HG03558 (cell line): Measurements from ENCODE around the gene CADM1.

Source experiments
- ATAC-seq: cut with Tn5 transposase; IDR thresholded peaks from one replicate; pipeline ENCODE4 v1.9.1; 2021; ENCODE audit warnings: moderate number of reproducible peaks; ENCODE audit not compliant: unreplicated experiment; ENCODE audit errors: extremely low read depth

CADM1 gene

DNA sequence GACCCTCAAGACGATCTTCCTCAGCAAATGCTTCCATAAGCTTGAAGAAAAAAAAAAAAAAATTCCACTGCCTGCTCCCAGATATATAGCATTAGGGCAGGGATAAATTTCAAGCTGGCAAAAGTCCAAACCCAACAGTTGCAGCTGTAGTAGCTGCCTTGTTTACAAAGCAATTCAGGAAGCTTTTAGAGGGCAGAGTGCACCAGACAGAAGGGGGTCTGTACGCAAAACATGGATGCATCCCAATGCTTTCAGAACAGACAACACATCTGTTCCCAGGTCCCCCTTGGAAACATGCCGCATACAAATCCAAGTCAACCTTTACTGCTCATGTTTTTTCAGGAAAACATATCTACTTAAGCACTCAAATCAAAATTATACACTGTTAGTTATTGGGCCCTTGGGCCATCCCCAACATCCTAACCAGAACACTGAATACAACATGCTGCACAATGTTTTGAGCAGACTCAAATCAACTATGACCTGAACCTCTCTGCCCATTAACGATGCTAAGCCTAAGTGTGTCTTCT lies 94.5 kb downstream of the CADM1 start:
- no peak for ATAC-seq

DNA sequence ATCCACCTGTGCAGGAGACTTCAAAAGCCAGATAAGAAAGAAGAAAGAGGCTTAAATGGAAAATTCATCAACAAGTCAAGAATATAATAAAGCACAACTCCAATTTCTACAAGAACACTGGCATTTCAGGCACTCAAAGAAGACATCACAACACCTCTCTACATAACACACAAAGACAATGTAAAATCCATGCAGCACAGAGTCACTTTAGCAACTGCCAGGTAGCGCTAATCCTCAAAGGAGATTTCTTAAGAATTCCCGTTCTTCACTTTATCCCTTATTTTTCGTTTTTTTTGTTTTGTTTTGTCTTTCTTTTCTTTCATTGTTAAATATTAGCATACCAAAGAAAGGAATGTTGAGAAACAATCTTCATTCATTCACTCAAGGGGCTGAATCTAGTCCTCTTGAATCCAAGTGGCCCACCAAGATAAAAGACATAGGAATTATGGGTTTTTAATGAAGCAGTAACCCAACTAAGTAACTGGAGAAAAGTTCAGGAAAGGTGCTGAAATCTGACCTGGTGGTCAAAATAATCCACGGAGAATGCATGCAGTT lies 95.0 kb downstream of the CADM1 start:
- ATAC-seq = no peak

DNA sequence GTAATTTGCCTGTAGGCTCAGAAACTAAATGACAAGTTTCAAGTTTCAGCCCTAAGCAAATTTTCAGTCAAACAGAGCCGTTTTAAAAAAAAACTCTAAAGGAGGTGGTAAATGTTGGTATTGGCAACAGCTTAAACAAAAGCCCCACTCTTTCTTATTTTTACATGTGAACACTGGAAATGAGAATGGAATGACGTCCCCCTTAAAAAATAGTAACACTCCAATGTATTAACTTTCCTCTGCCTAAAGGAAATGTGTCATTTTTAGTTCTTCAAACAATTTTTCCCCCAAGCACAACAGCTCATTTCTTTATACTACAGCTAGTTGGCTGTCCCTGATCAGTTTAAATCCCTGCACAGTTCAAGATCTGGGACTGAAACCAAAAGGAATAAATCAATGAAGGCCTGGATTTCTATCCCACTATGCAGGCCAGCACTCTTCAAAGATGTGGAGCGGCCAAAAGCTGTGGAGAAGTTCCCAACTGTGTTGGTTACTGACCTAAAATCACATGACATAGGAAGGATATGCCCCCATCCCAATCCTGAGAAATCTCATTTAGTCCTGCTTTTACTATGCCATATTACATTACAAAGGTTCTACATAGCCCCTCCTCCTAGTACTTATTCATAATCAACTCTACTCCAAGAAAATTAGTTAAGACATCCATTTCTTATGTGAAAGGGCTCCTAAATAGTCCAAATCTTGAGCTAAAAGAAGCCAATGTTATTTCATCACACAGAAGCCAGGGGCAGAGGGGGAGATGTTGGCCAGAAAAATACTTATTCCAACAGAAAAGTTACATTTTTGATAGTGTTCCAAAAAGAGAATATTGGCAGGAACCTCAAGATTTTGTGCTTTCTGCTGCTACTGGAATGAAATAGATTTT lies 95.9 kb downstream of the CADM1 start:
- no peak for ATAC-seq

DNA sequence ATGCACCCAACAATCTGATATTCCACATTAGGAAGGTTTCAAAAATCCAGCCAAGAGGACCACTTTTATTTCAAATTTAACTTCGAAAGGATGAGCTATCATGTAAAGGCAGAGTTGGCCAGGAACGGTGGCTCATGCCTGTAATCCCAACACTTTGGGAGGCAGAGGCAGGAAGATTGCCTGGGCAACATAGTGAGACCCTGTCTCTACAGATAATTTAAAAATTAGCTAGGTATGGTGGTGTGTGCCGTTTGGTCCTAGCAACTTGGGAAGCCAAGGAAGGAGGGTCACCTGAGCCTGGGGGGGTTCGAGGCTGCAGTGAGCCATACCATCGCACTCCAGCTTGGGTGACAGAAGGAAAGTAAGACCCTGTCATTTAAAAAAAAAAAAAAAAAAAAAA lies 96.7 kb downstream of the CADM1 start:
- no peak for ATAC-seq

DNA sequence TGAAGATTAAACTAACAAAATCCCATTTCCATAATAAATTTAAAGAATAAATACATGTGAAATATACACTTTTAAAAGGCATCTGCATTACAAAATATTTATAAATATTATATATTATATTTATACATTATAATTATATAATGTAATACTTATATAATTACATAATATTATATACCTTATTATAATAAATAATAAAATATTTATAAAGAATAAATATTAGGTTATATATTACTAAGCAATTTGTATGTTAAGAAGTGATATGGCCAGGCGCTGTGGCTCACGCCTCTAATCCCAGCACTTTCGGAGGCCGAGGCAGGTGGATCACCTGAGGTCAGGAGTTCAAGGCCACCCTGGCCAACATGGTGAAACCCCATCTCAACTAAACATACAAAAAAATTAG lies 97.8 kb downstream of the CADM1 start:
- ATAC-seq = no peak

DNA sequence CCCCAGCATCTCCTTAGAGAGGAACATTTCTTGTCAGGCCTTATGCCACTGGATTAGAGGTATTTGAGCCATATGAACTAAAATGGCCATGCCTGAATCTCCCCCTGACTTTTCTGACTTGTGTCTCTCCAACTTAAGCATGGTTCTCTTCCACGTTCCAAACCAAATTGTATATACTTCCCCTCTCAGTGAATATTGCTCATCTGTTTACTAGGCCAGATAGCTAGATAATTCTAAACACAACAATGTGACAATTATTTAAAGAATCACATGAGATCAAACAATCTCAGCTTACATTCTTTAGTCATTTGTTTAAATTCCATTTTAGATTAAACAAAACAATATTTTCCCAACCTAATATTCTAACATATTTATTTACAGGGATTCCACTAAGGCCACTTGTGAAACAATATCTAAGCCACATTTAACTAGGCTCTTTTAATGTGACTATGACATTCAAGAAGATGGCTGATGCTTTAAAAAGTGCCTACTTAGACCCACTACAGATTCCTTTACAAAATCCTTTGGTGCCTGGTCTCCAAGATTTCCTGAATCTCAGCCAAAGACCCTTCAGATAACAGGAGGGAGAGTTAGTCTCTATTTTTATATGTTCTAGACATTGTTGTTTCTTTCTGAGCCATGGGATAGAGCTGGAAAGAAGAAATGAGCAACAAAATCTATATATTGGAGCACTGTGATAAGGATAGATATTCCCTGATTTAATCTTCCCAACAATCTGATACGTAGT lies 105.7 kb downstream of the CADM1 start:
- ATAC-seq = no peak

DNA sequence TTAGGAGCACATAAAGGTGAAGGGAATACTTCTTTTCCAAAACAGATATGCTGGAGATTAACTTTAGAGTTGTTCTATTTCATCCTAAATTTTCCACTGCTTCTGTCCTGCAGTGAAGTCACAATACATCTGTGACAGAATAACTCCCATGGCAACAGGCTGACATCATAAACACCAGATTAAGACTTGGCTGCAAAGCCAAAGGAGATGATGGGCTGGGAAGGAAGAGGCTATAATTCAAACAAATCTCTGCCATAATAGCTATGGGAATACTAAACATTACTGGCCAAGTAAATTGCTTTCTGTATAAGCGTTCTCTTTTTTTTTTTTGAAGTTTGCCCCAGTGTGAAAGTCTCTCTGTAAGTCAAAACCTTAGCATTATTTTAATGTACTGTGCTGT lies 107.7 kb downstream of the CADM1 start:
- no peak for ATAC-seq

DNA sequence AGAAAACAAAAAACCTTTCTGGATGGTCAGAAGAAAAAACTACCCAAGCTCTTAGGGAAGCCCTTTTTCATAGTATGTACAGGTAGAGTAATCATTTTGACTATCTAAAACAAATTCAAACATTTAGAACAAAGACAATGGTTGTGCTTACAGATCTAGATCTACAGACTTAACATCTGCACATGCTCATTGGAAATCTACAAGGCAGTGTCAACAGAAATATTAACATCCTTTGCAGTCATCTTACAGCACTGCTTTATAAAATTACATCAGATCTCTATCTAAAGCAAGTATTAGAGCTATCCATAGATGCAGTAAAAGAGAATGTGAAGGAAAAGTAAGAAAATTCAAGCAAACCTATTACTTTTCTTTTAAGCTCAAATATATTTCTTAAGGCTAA lies 110.3 kb downstream of the CADM1 start:
- ATAC-seq = no peak

DNA sequence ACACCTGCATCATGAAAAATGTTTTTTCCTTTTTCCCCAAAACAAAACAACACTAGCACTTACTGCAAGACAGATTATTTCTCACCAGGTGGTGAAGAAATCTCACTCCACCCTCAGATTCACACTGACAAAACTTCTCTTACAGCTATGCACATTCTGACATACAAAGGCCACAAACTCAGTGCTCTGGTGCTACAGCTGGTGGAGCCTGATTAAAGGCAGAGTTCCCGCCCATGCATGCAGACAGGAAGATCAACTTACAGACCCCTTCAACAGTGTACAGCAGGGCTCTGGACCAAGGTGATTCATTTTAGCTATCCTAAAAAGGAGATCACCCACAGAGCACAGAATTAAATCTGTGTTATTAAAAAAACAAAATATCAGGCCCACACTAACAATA lies 112.6 kb downstream of the CADM1 start:
- no peak for ATAC-seq

DNA sequence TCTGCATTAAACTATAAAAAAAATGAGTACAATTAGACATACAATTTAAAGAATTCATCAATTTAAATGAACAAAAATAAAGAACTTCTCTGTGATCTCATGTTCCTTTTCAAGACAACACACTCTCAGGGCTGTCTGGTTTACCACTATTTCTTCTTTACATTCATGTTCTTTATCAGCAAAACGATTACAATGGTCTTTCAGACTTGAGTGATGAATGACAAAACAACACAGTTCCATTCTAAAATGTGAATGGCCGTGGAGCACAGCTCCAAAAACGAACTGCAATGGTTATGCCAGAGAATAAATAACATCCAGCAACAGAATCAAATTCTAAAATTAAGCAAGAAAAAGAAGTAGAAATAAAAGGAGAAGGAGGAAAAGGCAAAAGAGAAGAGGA lies 113.1 kb downstream of the CADM1 start:
- no peak for ATAC-seq

DNA sequence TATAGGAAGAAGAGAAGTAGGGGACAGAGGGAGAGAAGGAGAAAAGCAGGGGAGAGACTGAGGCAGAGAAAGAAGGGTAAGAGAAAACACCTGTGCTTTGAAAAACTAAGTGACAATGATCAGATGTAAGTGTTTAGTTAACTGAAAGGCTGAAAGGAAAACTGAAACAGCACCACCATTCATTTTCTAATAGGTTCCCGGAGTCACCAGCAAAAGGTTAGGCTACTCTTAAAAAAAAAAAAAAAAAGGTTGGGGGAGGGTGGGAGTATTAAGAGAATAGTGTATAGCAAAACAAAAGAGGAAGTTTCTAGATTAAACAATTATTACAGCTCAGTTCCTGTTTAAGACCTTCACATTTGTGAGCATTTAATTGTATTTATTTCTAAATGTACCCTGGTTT lies 113.8 kb downstream of the CADM1 start:
- no peak for ATAC-seq

DNA sequence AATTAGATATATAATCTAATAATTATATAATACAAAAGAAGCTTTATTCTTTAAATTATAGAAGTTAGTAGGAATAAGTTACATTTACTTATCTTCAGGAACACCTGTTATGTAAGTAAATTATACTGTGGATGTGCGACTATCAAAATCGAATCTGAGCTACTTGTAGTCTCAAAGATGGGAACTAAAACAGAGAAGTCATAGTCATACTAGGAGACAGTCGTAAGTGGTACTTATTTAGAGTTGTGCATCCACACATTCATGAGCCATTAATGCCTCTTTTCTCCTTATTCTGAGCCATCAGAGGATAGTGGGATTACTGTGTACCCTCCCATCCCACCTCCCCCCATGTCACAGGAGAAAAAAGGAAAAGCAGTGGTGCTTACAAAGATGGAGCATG lies 114.4 kb downstream of the CADM1 start:
- no peak for ATAC-seq

DNA sequence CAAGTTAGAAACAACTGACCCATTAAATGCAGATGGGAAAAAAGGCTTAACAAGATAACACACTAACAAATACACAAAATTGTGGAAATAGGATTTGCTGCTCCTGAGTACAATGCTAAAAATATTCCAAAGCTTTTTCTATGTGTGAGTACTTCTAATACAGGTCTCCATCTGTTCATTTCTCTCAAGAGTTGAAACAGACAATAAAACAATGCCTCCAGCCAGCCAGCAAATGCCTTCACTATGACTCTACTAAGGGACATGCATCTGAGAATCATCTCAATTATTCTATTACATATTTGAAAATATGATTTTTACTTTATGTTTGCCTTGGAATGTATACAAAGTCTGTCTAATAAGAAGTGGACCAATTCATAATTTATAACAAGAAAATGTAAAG lies 119.0 kb downstream of the CADM1 start:
- ATAC-seq = no peak

DNA sequence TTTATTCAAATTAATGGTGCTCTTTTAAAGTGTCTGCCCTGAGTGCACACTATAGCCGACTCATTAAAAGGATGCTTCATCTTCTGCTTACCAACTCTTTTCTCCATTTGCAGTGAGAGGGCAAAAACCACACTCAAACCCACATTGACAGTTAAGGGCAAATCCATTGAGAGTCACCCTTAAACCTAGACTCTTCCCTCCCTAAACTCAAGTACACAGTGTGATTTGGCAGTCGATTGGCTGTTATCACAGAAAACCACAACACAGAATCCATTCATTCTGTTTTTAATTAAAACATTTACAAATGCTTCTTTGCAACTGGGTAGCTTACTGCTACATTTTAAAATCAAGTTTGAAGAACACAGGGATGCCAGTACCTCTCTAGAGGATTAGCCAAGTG lies 120.0 kb downstream of the CADM1 start:
- ATAC-seq = no peak

DNA sequence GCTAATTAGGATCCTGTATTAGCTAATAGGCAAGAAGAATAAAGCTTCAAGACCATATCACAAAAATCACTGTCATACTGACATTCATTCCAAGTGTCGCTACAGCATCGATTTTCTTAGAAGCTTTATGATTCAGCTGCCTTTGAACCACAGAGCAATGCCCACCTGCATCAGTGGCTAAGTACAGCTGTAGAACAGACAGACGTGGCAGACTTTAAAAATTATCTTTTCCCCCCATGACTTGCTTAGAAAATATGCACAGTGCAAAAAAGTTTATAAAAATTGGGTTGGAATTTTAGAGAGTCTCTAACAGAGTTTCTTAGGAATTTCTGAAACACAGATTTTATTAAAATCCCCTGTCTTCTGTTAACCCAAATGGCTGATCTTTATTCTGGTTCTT lies 120.8 kb downstream of the CADM1 start:
- ATAC-seq = no peak

DNA sequence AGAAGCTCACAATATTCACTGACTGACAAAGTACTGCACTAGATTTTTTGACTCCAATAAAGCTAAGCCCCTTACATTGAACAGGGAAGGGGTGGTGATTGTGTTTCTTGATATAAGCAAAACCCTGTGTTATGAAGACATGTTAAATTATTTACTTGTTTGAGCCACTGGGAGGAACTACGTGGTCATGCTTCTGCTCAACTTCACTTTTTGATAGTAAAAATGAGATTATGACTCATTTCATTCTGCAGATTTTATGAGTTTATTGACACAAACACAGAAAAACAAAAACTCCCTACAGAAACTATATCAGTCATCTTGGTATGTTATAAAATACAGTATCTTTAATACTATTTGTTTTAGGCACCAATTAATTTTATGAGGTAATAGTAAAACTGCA lies 124.7 kb downstream of the CADM1 start:
- ATAC-seq = no peak

DNA sequence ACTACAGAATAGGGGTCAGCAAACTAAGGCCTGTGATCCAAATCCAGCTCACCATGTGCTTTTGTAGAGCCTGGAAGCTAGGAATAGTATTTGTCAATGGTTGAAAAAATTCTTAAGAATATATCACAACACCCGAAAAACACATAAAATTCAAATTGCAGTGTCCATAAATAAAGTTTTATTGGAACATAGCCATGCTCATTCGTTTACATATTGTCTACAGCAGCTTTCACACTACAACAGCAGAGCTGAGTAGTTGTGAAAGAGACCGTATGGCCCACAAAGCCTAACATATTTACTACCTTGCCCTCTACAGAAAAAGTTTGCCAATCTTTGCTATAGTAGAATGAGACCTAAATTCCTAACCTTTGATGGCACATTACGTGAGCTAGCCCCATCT lies 125.7 kb downstream of the CADM1 start:
- ATAC-seq = no peak

DNA sequence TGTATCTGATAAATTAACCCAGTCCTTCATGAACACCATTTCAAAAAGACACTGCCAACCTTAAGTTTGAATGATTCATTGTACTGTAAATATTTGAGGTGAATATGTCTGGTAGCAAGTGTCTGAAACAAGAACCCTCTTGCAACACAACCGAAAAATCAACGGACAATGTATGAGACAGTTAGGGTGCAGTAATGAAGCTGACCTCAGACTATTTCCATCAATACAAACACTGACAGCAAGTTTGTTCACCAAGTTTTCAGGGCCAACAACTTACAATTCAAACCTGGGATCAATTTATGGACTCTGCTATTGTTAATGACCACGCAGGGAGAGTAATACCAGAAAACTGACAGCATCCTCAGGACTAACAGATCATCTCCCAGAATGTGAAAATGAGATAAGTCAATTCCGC lies 126.3 kb downstream of the CADM1 start:
- no peak for ATAC-seq

DNA sequence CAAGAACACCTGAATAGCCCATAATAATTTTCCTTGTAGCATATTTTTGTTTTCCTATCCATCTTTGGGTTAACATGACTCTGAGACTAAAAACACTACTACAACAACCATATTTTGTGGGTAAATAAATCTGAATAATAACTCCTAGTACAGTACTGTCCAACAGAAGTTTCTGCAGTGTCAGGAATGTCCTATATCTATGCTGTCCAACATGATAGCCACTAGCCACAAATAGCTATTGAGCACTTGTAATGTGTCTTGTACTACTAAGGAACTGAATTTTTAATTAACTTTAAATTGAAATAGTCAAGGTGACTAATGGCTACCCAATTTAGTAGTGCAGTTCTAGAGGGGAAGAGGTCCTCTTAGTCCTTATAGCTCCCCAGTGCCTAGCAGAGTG lies 135.6 kb downstream of the CADM1 start:
- ATAC-seq = no peak

DNA sequence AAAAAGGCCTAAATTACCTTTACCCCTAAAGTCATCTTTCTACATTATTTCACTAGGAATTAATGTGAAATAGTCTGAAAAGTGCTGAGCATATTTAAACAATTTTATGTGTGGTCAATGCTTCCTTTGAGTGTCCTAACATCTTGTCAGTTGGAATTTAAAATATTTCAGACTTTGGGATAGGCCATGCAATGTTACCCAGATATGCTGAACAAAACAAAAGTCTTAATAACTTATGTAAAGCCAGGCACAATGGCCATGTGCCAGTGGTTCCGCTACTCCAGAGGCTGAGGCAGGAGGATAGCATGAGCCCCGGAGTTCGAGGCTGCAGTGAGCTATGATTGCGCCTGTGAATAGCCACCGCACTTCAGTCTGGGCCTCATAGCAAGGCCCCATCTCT lies 137.4 kb downstream of the CADM1 start:
- no peak for ATAC-seq

DNA sequence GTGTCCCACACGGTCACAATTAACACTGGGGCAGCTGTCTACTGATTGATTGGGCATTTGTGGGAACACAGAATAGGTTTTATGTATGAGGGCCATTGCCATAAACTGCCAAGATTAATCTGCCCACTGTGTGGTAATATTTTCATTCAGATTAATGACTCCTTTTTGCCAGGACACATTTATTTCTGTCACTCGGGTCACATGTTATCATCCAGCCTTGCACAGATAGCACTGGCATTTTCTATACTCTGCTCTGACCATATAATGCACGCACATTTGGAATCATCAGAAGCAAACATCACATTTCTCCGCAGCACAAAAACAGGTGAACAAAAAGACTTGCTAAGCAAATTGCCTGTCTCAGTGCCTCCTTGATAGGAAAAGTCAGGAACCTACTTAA lies 138.3 kb downstream of the CADM1 start:
- ATAC-seq = no peak
